Stimulated activated CD4-positive, alpha-beta T cell treated with anti-CD3 and anti-CD28 coated beads, TNF-alpha, amount 100 ng/mL, for 48 hours (primary cell): ENCODE measurements around the gene GGN.
A peak's percentile ranks its signal among the peaks of the same experiment; 100 is the strongest.
"Not testable (repeated sequence)": the region's sequence is repeated elsewhere in the genome, so short reads cannot be mapped to it uniquely, and the experiment has no call there.

Experiments
- DNase-seq, 3 donors: peaks; one replicate each; pipeline ENCODE4 v3.0.0-alpha.2; 2020; ENCODE audit warnings: low read depth in 3 of 3

GGN gene

GRCh38 chr19:38362076-38362945, 25.5 kb downstream of the GGN start:
- peak; percentile 75 to 94 (median 80) for DNase-seq

- peak; percentile 51 to 79 (median 57) for DNase-seq
These were observed 26.2 kb downstream of the GGN start for GRCh38 chr19:38361633-38362075.

GRCh38 chr19:38360839-38361631, 26.8 kb downstream of the GGN start:
- DNase-seq, result no peak

GRCh38 chr19:38360351-38360750, 27.5 kb downstream of the GGN start:
- no peak for DNase-seq

GRCh38 chr19:38359242-38360021, 28.4 kb downstream of the GGN start:
- no peak for DNase-seq

- no peak for DNase-seq
These were observed 29.8 kb downstream of the GGN start for GRCh38 chr19:38358071-38358470.

GRCh38 chr19:38355728-38356725, 31.8 kb downstream of the GGN start:
- DNase-seq, result no peak

GRCh38 chr19:38352611-38353010, 35.2 kb downstream of the GGN start:
- DNase-seq, result no peak

- DNase-seq, result no peak
These were observed 35.9 kb downstream of the GGN start for GRCh38 chr19:38351865-38352395.

- DNase-seq, result no peak
These were observed 37.0 kb downstream of the GGN start for GRCh38 chr19:38350883-38351282.

- DNase-seq, result no peak
These were observed 41.0 kb downstream of the GGN start for GRCh38 chr19:38346837-38347236.

GRCh38 chr19:38340927-38341326, 46.9 kb downstream of the GGN start:
- no peak for DNase-seq

GRCh38 chr19:38339011-38339410, 48.8 kb downstream of the GGN start:
- not testable (repeated sequence) for DNase-seq

GRCh38 chr19:38337360-38337653, 50.5 kb downstream of the GGN start:
- DNase-seq, result no peak

GRCh38 chr19:38336638-38337359, 51.0 kb downstream of the GGN start:
- peak; percentile 93 to 97 (median 95) for DNase-seq

GRCh38 chr19:38335949-38336637, 51.7 kb downstream of the GGN start:
- DNase-seq, result peak; percentile 92 to 96 (median 93)
